ENCODE measurements around the gene IRAK2.

DNA sequence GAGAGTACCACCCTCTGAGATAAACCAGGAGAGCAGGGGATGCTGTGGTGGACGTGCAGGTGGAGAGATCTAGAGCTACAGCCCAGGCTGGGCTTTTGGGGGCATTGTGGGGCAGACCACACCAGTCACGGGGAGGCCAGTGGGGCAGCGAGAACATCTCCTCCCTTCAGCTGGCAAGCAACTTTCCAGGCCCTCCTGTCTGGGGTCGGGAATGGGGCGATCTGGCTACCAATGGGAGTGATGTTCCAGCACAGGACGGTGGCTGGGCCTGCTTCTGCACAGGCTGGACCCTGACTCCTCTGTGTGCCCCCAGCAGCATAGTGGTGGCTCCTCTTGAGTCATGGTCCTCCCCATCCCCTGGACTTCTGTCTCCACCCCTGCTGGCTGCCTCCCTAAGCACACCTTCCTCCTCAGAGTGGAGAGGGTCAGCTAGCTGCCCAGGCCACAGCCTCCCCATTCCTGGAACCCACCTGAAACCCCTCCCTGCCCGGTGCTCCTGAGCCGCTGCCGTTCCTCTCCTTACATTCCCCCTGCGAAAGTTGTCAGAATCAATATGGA is 16.1 kb downstream of the IRAK2 start:
- TF ChIP-seq POLR2AphosphoS5 (IDR thresholded peaks at IDR 0.05; ENCODE audit: low read depth, low read length) (no peak), POLR2A (IDR thresholded peaks at IDR 0.05; ENCODE audit: low read depth, low read length) (no peak)

All from GM12891 (cell line).